DOHH2 (cell line): ENCODE results near the gene PDGFB.

Experiments
- CTCF ChIP-seq: fragments of 200-600 bp; sonication (generic); IDR thresholded peaks from one replicate; pipeline ENCODE4 v1.5.1; 2014; ENCODE audit warnings: antibody characterized with exemption, mild to moderate bottlenecking, low read depth, low read length; ENCODE audit not compliant: poor library complexity, severe bottlenecking
- EZH2phosphoT487 ChIP-seq: fragments of 200-600 bp; sonication (generic); IDR thresholded peaks from 2 replicates; pipeline ENCODE4 v1.6.1; 2017; ENCODE audit warnings: borderline replicate concordance, mild to moderate bottlenecking, antibody characterized with exemption, low read length, moderate library complexity, mixed read lengths

GRCh38 chr22:39248254-39248653, 3.5 kb upstream of the PDGFB start:
- no peak for TF ChIP-seq EZH2phosphoT487
- no peak for TF ChIP-seq CTCF
